HG03571 (cell line): ENCODE data around the gene SH3RF1.

Experiments used
- ATAC-seq: cut with Tn5 transposase; IDR thresholded peaks from one replicate; pipeline ENCODE4 v1.9.1; 2021; ENCODE audit not compliant: unreplicated experiment

Gene SH3RF1

GRCh38 chr4:169167957-169168858, 102.5 kb downstream of the SH3RF1 start:
- ATAC-seq, result peak; percentile 95

- no peak for ATAC-seq
Observed at GRCh38 chr4:169164669-169165415, 105.9 kb downstream of the SH3RF1 start.

DNA sequence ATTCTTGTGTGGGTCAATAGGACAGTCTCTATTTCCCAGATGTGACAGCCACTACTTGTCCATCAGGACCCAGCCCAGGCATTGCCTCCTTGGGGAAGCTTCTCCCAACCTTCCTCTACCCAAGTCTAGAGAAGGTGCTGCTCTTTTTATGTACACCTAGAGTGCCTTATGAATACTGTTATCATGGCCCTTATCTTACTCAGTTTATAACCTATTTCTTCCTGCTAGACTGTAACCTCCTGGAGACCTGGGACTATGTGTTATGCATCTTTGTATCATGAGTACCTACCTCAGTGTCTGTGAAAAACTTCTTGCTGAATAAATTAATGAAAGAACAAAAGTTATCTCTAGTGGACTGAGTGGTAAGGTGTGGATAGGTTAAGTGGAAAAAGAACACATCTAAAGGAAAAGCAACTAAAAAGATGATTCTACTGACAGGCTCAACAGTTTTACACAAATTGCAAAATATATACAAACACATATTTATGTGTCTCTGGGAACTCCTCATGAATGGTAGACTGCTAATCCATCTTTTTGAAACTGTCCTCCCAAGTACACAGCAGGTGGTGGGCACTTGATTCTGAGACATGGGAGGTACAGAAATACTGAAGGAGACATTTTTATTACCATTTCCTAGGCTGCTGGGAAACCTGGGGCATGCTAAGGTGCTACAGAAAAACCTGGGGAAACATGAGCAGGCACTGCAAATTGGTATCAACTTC, 106.6 kb downstream of the SH3RF1 start:
- ATAC-seq, result no peak

DNA sequence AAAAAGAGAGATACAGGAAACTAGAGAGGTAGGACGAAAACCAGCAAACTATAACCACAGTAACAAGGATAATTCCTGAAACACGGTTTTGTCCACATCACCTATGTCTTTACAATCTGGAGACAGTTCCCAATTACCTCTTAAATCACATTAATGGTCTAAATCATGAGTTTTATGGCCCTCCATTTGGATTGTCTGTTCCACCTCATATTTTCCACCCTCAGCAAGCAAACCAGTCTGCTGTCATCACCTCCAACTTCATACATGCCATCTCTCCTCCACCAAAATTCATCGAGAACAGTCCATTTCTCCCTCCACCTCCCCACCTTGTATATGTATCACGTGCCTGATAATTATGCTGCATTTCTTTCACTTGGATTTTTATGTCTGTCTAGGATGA, 107.3 kb downstream of the SH3RF1 start:
- ATAC-seq, result no peak

DNA sequence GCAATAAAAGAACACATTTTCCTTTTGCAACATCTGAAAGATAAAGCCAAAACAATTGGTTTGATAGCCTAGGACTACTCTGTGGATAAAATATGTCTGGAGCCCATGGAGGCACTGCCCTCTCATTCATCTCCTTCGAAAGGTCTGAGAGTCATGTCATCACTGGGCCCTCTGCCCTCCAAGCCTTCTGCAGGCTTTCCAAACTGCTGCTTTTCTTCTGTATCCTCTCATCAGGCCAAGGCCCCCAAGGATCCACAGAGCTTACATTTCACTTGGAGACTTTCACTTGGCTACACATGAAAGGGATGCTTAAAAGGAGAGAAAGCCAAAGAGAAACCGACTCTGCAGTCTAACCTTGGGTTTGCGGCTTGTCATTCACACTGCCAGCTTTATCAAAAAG, 109.9 kb downstream of the SH3RF1 start:
- ATAC-seq, result no peak

- ATAC-seq, result no peak
Observed at GRCh38 chr4:169159624-169160171, 111.1 kb downstream of the SH3RF1 start.

- no peak for ATAC-seq
Observed at GRCh38 chr4:169158861-169159260, 111.9 kb downstream of the SH3RF1 start.

- ATAC-seq, result no peak
Observed at GRCh38 chr4:169158046-169158445, 112.7 kb downstream of the SH3RF1 start.

- ATAC-seq, result no peak
Observed at GRCh38 chr4:169156392-169156791, 114.4 kb downstream of the SH3RF1 start.

DNA sequence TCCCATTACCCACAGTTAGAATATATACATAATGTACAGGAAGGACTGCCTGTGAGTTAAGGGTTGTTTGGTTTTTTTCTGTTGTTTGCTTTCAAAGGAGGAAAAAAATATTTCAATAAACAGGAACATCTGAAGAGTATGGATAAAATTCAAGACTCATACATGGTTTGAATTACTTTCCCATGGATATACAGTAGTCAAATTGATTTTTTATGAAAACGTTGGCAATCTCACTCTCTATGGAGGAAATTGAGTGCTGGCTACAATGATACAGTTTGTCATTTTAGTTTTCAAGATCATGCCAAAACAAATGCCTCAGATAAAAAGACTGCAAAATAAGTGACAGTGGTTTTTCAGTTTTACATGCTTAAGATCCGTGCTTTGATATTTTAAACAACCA, 116.6 kb downstream of the SH3RF1 start:
- no peak for ATAC-seq

GRCh38 chr4:169153481-169154087, 117.2 kb downstream of the SH3RF1 start:
- no peak for ATAC-seq

DNA sequence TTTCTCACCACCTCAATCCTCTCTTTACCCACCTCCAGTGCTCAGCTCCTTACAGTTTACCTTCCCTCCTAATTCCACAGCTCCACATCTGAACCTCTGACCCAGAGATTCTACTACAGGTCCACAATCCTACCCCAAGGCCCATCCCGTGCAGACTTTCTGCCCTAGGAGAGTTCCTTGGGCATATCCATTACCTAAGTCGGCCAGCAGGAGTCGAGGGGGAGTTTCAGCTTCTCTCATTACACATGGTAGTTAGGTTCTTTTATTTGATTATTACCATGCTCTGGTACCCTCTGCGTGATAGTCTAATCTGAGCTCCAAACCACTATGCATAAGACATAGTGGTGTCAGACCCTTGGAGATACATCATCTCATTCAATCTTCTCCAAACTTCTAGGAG, 117.9 kb downstream of the SH3RF1 start:
- no peak for ATAC-seq

GRCh38 chr4:169152098-169152497, 118.7 kb downstream of the SH3RF1 start:
- no peak for ATAC-seq

- ATAC-seq, result no peak
Observed at GRCh38 chr4:169151671-169152070, 119.1 kb downstream of the SH3RF1 start.

GRCh38 chr4:169150806-169151205, 120.0 kb downstream of the SH3RF1 start:
- ATAC-seq, result no peak

DNA sequence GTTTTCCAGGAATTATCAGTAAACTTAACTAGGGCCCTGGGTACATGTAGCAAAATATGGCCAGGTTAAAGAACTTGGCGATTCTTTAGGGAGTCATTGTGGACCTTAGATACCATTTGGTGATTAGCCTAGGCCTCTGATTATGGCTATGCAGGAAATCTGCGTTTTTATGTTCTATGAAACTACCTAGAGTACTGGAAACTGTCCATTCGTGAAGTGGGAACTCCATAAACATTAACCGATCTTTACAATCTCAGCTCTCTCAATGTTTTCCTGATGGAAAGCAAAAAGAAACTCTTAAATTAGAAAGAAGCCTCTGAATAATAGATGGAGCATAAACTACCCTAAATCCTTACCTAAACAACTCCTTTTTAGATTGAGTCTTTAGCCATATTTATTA, 121.9 kb downstream of the SH3RF1 start:
- no peak for ATAC-seq

DNA sequence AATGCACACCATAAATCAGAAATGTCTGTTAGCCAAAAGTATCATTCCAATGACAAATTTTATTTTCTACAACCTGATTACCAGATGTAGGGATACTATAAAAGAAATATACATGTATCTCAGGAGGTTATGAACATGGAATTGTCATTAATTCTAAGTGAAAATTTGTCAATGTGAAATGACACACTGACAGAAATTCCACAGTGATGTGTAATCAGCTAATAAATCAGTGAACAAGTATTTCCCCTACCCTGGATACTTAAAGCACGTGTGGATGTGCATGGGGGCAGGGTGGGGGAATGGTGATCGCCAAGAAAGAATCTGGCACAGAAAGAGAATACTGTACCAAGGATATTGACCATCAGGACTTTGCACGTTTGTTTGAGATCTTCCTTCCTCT, 123.6 kb downstream of the SH3RF1 start:
- ATAC-seq, result no peak

DNA sequence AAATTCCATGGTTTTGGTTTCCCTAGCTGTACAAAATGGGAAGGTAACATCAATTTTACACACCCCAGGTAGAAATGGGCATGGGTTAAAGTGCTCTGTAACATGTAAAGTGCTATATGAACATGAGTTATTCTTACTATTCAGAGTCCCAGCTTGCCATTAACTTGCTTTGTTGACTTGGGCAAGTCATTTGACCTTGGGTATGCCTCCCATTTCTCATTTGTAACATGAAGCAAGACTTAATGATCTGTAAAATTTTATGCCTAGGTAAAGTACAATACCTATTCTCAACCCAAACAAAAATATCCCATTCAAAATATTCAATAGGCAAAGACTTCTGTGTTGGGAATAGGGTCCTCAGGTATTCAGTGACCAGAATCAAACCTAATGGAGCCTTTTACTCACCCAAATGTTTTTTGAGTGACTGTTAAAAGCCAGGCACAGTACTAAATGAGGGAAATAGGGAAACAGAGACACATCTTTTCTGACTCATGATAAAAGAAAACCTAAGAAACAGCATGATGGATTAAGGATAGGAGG, 126.6 kb downstream of the SH3RF1 start:
- no peak for ATAC-seq

DNA sequence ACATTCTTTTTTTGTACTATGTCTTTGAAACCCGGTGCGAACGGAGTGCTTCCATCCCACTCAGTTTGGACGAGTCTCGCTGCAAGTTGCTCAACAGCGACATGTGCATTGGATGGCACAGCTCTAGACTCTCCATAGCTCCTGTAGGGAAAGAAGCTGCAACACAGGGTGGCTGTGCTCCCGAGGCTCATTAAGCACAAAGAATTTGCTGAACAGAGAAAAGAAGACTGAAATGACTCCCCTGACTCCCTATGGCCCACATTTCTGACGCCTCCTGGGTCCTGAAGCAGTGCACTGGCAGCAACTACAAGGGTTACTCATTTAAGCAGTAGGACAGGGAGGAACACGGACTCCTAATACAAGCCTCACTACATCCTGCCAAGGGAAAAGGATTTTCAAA, 127.4 kb downstream of the SH3RF1 start:
- no peak for ATAC-seq

DNA sequence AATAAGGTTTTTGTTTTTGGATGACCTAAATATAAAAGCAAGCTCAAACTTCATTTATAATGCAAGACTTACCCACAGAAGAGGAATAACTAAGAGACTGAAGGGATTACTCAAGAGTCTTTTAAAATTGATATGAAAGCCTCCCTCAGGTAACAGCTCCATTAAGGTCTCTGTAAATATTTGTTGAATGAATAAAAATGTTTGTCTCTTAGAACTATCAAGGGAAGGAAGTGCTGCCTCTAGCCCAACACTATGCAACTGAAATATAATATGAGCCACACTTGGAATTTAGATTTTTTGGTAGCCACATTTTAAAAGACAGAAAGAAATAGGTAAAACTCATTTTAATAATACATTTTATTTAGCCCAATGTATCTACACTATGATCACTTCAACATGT, 127.8 kb downstream of the SH3RF1 start:
- ATAC-seq, result no peak

- no peak for ATAC-seq
Observed at GRCh38 chr4:169142391-169142790, 128.4 kb downstream of the SH3RF1 start.
